ENCODE results near the gene SWT1. TPM values are rescaled to one million over a fixed set of nuclear protein-coding genes. Genes with fewer than 3 reads are reported as not detected.

SWT1 gene
- total and polyA plus RNA-seq, 9 of the 15 experiments (the other 6 are each of a cell fraction or from before 2014, with no cell fraction given): 1.5 to 3.4 (median 2.3) TPM

DNA sequence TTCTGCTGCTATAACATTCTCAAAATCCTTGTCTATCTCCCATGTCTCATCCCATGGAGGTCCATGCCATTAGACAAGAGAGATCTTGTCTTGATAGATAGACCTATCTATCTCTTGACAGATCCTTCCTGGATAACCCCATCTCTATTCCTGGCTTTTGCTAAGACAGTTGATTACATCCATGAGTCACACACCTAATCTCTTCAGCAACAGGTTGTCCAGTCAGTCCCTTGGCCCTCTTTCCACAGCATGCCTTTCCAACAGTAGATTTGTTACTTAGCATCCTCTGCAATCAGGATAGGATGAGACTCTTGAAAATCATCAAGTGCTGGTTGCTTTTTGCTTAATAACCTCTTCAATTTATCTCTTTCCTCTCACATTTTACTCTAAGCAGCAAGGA, 46.8 kb upstream of the SWT1 start:
- ATAC-seq (no peak), DNase-seq (ENCODE audit: extremely low read depth in 1 of 4, low spot score in 3 of 4) (no peak), FAIRE-seq (peak; percentile 11)
- in situ Hi-C loops (cut with MboI) (no loop called here), intact Hi-C loops (cut with micrococcal nuclease) (no loop called here)
- Histone ChIP-seq H3K4me2 (ENCODE audit: insufficient read depth, low read length) (no peak overlapping the region), H3K9ac (ENCODE audit: insufficient read depth in 1 of 2, low read depth in 2 of 2, low read length in 2 of 2) (no peak overlapping the region), H3K79me2 (ENCODE audit: control insufficient read depth, insufficient read depth, low read length) (no peaks in the 10 kb centered on the region), H3K4me3 (no peak overlapping the region), H2AFZ (ENCODE audit: low read depth, low read length) (no peak overlapping the region), H3K4me1 (replicated peaks in 1 of 2; ENCODE audit: control insufficient read depth in 2 of 2, insufficient read depth in 2 of 2, low read length in 2 of 2) (no peaks in the 10 kb centered on the region), H3K36me3 (ENCODE audit: control insufficient read depth, insufficient read depth, low read length) (no peaks in the 10 kb centered on the region), H4K20me1 (replicated peaks; ENCODE audit: control insufficient read depth, insufficient read depth, low read length) (no peaks in the 10 kb centered on the region), H3K9me1 (ENCODE audit: control insufficient read depth, insufficient read depth, low read length) (no peaks in the 10 kb centered on the region), H3K27ac (ENCODE audit: extremely low read depth, low read depth, low read length) (no peak overlapping the region), H3K9me3 (replicated peaks; ENCODE audit: control insufficient read depth, insufficient read depth, low read depth, low read length) (peaks cover 3% of the 10 kb centered on the region; the same call in 1 of the 2 replicates), H3K27me3 (ENCODE audit: control insufficient read depth in 2 of 2, insufficient read depth in 2 of 2, low read length in 2 of 2) (no peaks in the 10 kb centered on the region)
- POLR2A ChIA-PET: no interaction called here
- no peak for TF ChIP-seq NCOR1 (IDR thresholded peaks at IDR 0.05)
- TF ChIP-seq ZNF184 (CRISPR knock-in tag; IDR thresholded peaks at IDR 0.05): no peak
- no peak for TF ChIP-seq BRF1 (IDR thresholded peaks at IDR 0.05; ENCODE audit: borderline replicate concordance, extremely low read depth, insufficient read length)
- TF ChIP-seq GABPA (tag; conservative IDR thresholded peaks at IDR 0.05; ENCODE audit: low read depth): no peak
- TF ChIP-seq RB1 (IDR thresholded peaks at IDR 0.05; ENCODE audit: low read depth): no peak
- TF ChIP-seq BDP1 (IDR thresholded peaks at IDR 0.05; ENCODE audit: insufficient read depth, insufficient read length): no peak
- TF ChIP-seq MAFG (tag; conservative IDR thresholded peaks at IDR 0.05): no peak
- no peak for TF ChIP-seq FOS (IDR thresholded peaks at IDR 0.05; ENCODE audit: extremely low read depth, insufficient read length)
- TF ChIP-seq SLC30A9 (CRISPR knock-in tag; IDR thresholded peaks at IDR 0.05): no peak
- TF ChIP-seq MTA3 (IDR thresholded peaks at IDR 0.05; ENCODE audit: borderline replicate concordance): no peak
- TF ChIP-seq ZBTB12 (CRISPR knock-in tag; IDR thresholded peaks at IDR 0.05): no peak
- no peak for TF ChIP-seq CCNT2 (IDR thresholded peaks at IDR 0.05; ENCODE audit: borderline replicate concordance, extremely low read depth, insufficient read length, low read depth, low read length)
- no peak for TF ChIP-seq HMG20B (CRISPR knock-in tag; IDR thresholded peaks at IDR 0.05)
- TF ChIP-seq HMGN3 (IDR thresholded peaks at IDR 0.05; ENCODE audit: borderline replicate concordance, extremely low read depth, insufficient read length, low read depth, low read length): no peak
- no peak for TF ChIP-seq CTCF (IDR thresholded peaks at IDR 0.05 in 2 of 3, conservative IDR thresholded peaks at IDR 0.05 in 1 of 3; ENCODE audit: insufficient read depth in 2 of 3, low read depth in 1 of 3, low read length in 3 of 3)
- CTCF ChIA-PET (ENCODE audit: low intra/inter-chr PET ratio): no interaction called here
- no TSS peak for BruUV-seq (replicated peaks)
